GM12878 (cell line): ENCODE data around the gene OSBPL3. TPM values are rescaled to one million over a fixed set of nuclear protein-coding genes. Genes with fewer than 3 reads are reported as not detected.

Source experiments
- ATAC-seq: fragments of 200-7000 bp; cut with Tn5 transposase; 3 replicates; pipeline ENCODE4 v1.9.1; 2020; ENCODE audit warnings: mild to moderate bottlenecking, moderate library complexity
- BruUV-seq: library from RNA; stranded (reverse); fragments of 400-500 nt; replicated peaks from 2 replicates; lab custom pipeline; 2021; lab: Mats Ljungman, UMichigan
- CTCF ChIA-PET: fragments of 300-600 bp; sonication (Branson Sonifier 250); formaldehyde crosslinking; extraction: SDS; loops from one replicate; lab custom pipeline; 2021; ENCODE audit warnings: inconsistent platforms; lab: Yijun Ruan, JAX
- POLR2A ChIA-PET: fragments of 350-600 bp; formaldehyde crosslinking; extraction: SDS; loops from one replicate; lab custom pipeline; 2021; ENCODE audit warnings: inconsistent platforms; lab: Charles Lee
- RAD21 ChIA-PET: fragments of 300-600 bp; sonication (Branson Sonifier 250); formaldehyde crosslinking; loops from one replicate; lab custom pipeline; 2023; ENCODE audit warnings: antibody characterized with exemption; ENCODE audit not compliant: unreplicated experiment; lab: Charles Lee
- SMC1A ChIA-PET: fragments of 300-600 bp; sonication (Branson Sonifier 250); formaldehyde crosslinking; loops from one replicate; lab custom pipeline; 2023; ENCODE audit not compliant: unreplicated experiment, uncharacterized antibody; lab: Charles Lee
- DNase-seq: peaks from one replicate; pipeline ENCODE4 v3.0.0-alpha.2; 2011; ENCODE audit warnings: low read depth, low spot score
- FAIRE-seq: peaks from 3 replicates; lab custom pipeline; 2011; peaks lifted over from hg19 to GRCh38; lab: Jason Lieb, UNC
- H2AFZ ChIP-seq: 2 replicates; pipeline ENCODE4 v1.6.0; 2011; ENCODE audit warnings: low read depth, low read length, control low read depth; ENCODE audit not compliant: control insufficient read depth
- H3K27ac ChIP-seq: 2 replicates; pipeline ENCODE4 v1.5.1; 2011; ENCODE audit warnings: control low read depth; ENCODE audit not compliant: control insufficient read depth, insufficient read depth
- H3K27me3 ChIP-seq, 2 experiments: replicated peaks in 1 of 2; 2 replicates each; pipeline versions ENCODE4 v1.6.0 to v1.6.1; 2011; ENCODE audit warnings: low read length in 1 of 2; ENCODE audit not compliant: control insufficient read depth in 2 of 2, insufficient read depth in 2 of 2
- H3K36me3 ChIP-seq, 2 experiments: 2 replicates each; pipeline ENCODE4 v1.5.1; 2011; ENCODE audit warnings: low read length in 1 of 2; ENCODE audit not compliant: control insufficient read depth in 2 of 2, insufficient read depth in 2 of 2
- H3K4me1 ChIP-seq: 2 replicates; pipeline ENCODE4 v1.6.1; 2011; ENCODE audit warnings: mild to moderate bottlenecking, low read length, moderate library complexity, mixed read lengths; ENCODE audit not compliant: control insufficient read depth, insufficient read depth
- H3K4me2 ChIP-seq: 2 replicates; pipeline ENCODE4 v1.6.0; 2011; ENCODE audit warnings: control low read depth; ENCODE audit not compliant: control insufficient read depth, insufficient read depth
- H3K4me3 ChIP-seq: fragments of 200-600 bp; sonication (generic); 2 replicates; pipeline ENCODE4 v1.5.1; 2016
- H3K79me2 ChIP-seq: 2 replicates; pipeline ENCODE4 v1.6.0; 2011; ENCODE audit warnings: low read length; ENCODE audit not compliant: control insufficient read depth, insufficient read depth
- H3K9ac ChIP-seq: 2 replicates; pipeline ENCODE4 v1.8.0; 2011; ENCODE audit warnings: low read length, control low read depth, mixed read lengths; ENCODE audit not compliant: control insufficient read depth, insufficient read depth
- H3K9me3 ChIP-seq: replicated peaks from 3 replicates; pipeline ENCODE4 v1.5.1; 2011; ENCODE audit warnings: mild to moderate bottlenecking, low read length; ENCODE audit not compliant: control insufficient read depth, insufficient read depth
- H4K20me1 ChIP-seq: 2 replicates; pipeline ENCODE4 v1.6.0; 2011; ENCODE audit not compliant: control insufficient read depth, insufficient read depth
- ATF2 ChIP-seq: IDR thresholded peaks from 2 replicates; pipeline ENCODE4 v1.6.1; 2012; ENCODE audit warnings: low read length, inconsistent platforms
- CBFB ChIP-seq: IDR thresholded peaks from 2 replicates; pipeline ENCODE4 v1.6.1; 2016; ENCODE audit warnings: antibody characterized with exemption, low read depth
- CREM ChIP-seq: IDR thresholded peaks from 2 replicates; pipeline ENCODE4 v1.6.1; 2014; ENCODE audit warnings: antibody characterized with exemption, low read depth
- GATAD2B ChIP-seq: fragments of 450-650 bp; conservative IDR thresholded peaks from 2 replicates; pipeline ENCODE4 v1.6.1; 2017; ENCODE audit warnings: low read depth, mild to moderate bottlenecking, moderate library complexity
- MTA3 ChIP-seq: IDR thresholded peaks from 2 replicates; pipeline ENCODE4 v1.6.1; 2012; ENCODE audit warnings: low read length, inconsistent platforms, borderline replicate concordance
- NKRF ChIP-seq: fragments of 450-650 bp; conservative IDR thresholded peaks from 2 replicates; pipeline ENCODE4 v1.6.1; 2017; ENCODE audit warnings: mild to moderate bottlenecking, moderate library complexity
- YY1 ChIP-seq: IDR thresholded peaks from 2 replicates; pipeline ENCODE4 v1.6.1; 2011; ENCODE audit warnings: low read depth, mild to moderate bottlenecking, low read length
- ZBED1 ChIP-seq: IDR thresholded peaks from 2 replicates; pipeline ENCODE4 v1.6.1; 2016; ENCODE audit warnings: borderline replicate concordance
- ZBTB33 ChIP-seq: fragments of 450-650 bp; IDR thresholded peaks from 2 replicates; pipeline ENCODE4 v1.6.1; 2017; ENCODE audit warnings: mild to moderate bottlenecking
- ZNF384 ChIP-seq: IDR thresholded peaks from 2 replicates; pipeline ENCODE4 v1.6.1; 2012; ENCODE audit warnings: low read depth, mild to moderate bottlenecking, low read length, improper control_type of control experiment, borderline replicate concordance
- ZZZ3 ChIP-seq: IDR thresholded peaks from 2 replicates; pipeline ENCODE4 v1.6.1; 2011; ENCODE audit warnings: low read depth; ENCODE audit not compliant: control insufficient read depth, insufficient read length
- WGBS: methylation state at CpG from one replicate; pipeline ENCODE4 v1.1.6; 2016; ENCODE audit warnings: low lambda C conversion rate; ENCODE audit not compliant: insufficient replicate concordance, insufficient coverage; ENCODE audit errors: missing lambda C conversion rate; 5-methylcytosine and 5-hydroxymethylcytosine counted together
- in situ Hi-C: fragments of 300-500 bp; cut with MboI; formaldehyde crosslinking; loops from 9 replicates; pipeline ENCODE4 v1.14.3; 2018; ENCODE audit warnings: mixed read lengths
- intact Hi-C: fragments of 100-400 bp; cut with micrococcal nuclease; formaldehyde crosslinking; loops from one replicate; pipeline ENCODE4 v1.14.2; 2022; ENCODE audit not compliant: unreplicated experiment
- polyA plus RNA-seq, 11 experiments: library from polyadenylated mRNA; depleted of rRNA in 4 of 11; unstranded in 6 of 11; stranded (reverse) in 5 of 11; fragments of >200 nt; fragmentation: Nextera tagmentation in 4 of 11; fragmentation: Illumina TruSeq in 1 of 11; extraction: Ambion mirVana in 4 of 11; extraction: Trizol in 1 of 11; gene quantifications; 1 replicate in 1 of 11; 2 replicates in 10 of 11; pipeline versions ENCODE4 v1.2.1 to v1.2.3, GENCODE V29; 2011 to 2016; ENCODE audit warnings: inconsistent platforms in 2 of 11, missing spikeins in 2 of 11, low read depth in 1 of 11
- total RNA-seq, 4 experiments: library from RNA; depleted of rRNA in 3 of 4; stranded (reverse); fragments of >200 nt in 3 of 4; fragmentation: Illumina TruSeq in 1 of 4; extraction: Trizol in 1 of 4; gene quantifications; 2 replicates each; pipeline versions ENCODE4 v1.2.1 to v1.2.3, GENCODE V29; 2013 to 2021

The OSBPL3 gene
- total and polyA plus RNA-seq, 10 of the 15 experiments (the other 5 are each of a cell fraction or from before 2014, with no cell fraction given): 6.1 to 46.6 (median 27.0) TPM

DNA sequence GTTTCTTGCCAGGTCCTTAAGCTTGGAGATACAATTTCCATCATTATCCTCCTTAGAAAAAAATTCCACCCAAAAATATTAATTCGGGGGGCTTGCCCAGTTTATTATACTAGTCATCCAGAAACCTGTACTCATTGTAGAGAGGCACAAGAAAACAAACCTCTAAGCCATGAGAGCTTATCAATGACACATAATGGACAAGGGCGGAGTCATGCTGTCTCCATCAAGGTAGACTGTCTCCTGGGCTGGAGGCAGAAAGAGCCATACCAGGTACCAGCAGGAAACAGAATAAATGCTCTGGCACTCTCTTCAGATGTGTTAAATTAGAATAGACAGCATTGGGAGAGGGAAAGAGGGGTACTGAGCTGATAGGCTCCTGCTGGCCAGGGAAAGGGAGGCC lies 153.0 kb downstream of the OSBPL3 start (continued):
- no peak for TF ChIP-seq ZBED1
- TF ChIP-seq, all 136 proteins: peak for 0

DNA sequence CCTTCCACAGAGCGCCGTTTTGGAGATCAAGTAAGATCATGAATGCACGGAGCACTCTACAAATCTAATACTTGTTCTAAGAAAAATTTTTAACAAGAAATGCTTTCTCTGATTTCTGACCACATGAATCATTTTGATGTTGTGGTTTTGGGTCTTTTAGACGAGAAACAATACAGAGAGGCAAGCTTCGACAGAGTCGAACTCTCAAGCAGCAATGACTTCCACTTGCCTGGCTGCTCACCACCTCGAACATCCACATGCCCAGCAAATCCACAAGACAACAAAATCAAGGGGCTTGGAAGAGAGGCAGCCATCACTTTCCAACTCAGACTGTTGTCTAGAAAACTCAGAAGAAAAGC lies 153.3 kb downstream of the OSBPL3 start:
- no peak overlapping the region for H3K4me3 ChIP-seq
- intact Hi-C loops: no loop called here

More for the DNA sequence above, 153.3 kb downstream of the OSBPL3 start:
- ChIA-PET RAD21 (interaction anchor here (1.9 kb wide), 1 partner anchor 10 kb away, joined by 9 read pairs; no protein-coding TSS in a partner anchor), POLR2A (interaction anchor here (1.2 kb wide), 1 partner anchor 15 kb away, joined by 3 read pairs; no protein-coding TSS in a partner anchor), SMC1A (interaction anchor here (1.0 to 1.2 kb wide), 3 partner anchors 16 to 265 kb away, joined by 3 to 4 read pairs (median 3); no protein-coding TSS in a partner anchor), CTCF (interaction anchor here (1.2 to 2.7 kb wide), 4 partner anchors 15 to 267 kb away, joined by 4 to 14 read pairs (median 6); no protein-coding TSS in a partner anchor)
- no peaks in the 10 kb centered on the region for H3K9me3 ChIP-seq
- ATAC-seq: no peak
- in situ Hi-C loops: no loop called here
- H3K79me2 ChIP-seq: no peaks in the 10 kb centered on the region
- BruUV-seq: no TSS peak
- no peak for FAIRE-seq
- no peak for DNase-seq
- no peaks in the 10 kb centered on the region for H4K20me1 ChIP-seq
- no peak overlapping the region for H3K27ac ChIP-seq
- no peak overlapping the region for H3K4me2 ChIP-seq
- no peak overlapping the region for H2AFZ ChIP-seq
- no peak overlapping the region for H3K9ac ChIP-seq
- no peak for TF ChIP-seq CREM
- TF ChIP-seq GATAD2B: no peak
- no peak for TF ChIP-seq ZBTB33
- no peak for TF ChIP-seq MTA3
- no peak for TF ChIP-seq CBFB
- no peak for TF ChIP-seq NKRF
- no peak for TF ChIP-seq ATF2
- no peak for TF ChIP-seq ZNF384
- no peak for TF ChIP-seq ZZZ3
- TF ChIP-seq YY1: no peak
- H3K4me1 ChIP-seq: peaks cover 4% of the 10 kb centered on the region
- H3K36me3 ChIP-seq: peaks cover 0 to 16% of the 10 kb centered on the region in 2 experiments; a peak in 3 of 4 replicates
- H3K27me3 ChIP-seq: no peaks in the 10 kb centered on the region
- 95% methylated on average over 7 of the region's 7 CpGs for WGBS
